ENCODE results near the gene IRAK1. TPM values are rescaled to one million over a fixed set of nuclear protein-coding genes. Genes with fewer than 3 reads are reported as not detected.

The IRAK1 gene
- total RNA-seq, 4 donors from 2014 or later, result 64.1 to 155 (median 107) TPM

- H3K4me3 ChIP-seq, result no peak overlapping the region
- in situ Hi-C loops (cut with MboI; ENCODE audit: low pct_ligation_motif_present in 1 of 4, low pct_unique_long_range_greater_than_20kb in 1 of 4, low sequenced_read_pairs in 3 of 4), result loop anchor here in 2 of 4 donors (25.0 kb wide), 2 partner anchors 205 to 570 kb away; partner anchors contain the start of genes G6PD (in 1 of the 2), IKBKG (in 1 of the 2) and PLXNB3 (in 1 of the 2)
- H3K9me3 ChIP-seq, result no peaks in the 10 kb centered on the region
Observed at GRCh38 chrX:153966841-153967535, 52.7 kb downstream of the IRAK1 start.

GRCh38 chrX:153966283-153966688 is 53.4 kb downstream of the IRAK1 start:
- no peaks in the 10 kb centered on the region for H3K27me3 ChIP-seq
- intact Hi-C loops (cut with DNase I; ENCODE audit: low total_unique reads) (no loop called here), in situ Hi-C loops (cut with MboI; ENCODE audit: low pct_ligation_motif_present in 1 of 4, low pct_unique_long_range_greater_than_20kb in 1 of 4, low sequenced_read_pairs in 3 of 4) (loop anchor here in 2 of 4 donors (25.0 kb wide), 2 partner anchors 204 to 571 kb away; partner anchors contain the start of genes G6PD (in 1 of the 2), IKBKG (in 1 of the 2) and PLXNB3 (in 1 of the 2))
- peaks cover 11 to 42% (median 33%) of the 10 kb centered on the region in 4 donors for H3K4me1 ChIP-seq
- WGBS, 2 donors (ENCODE audit: low coverage in 1 of 2), result 70% methylated on average over 15 of the region's 15 CpGs; no CpG with 5 or more reads in 1 of the 2 donors
- H3K4me3 ChIP-seq, result no peak overlapping the region
- no peak for DNase-seq
- TF ChIP-seq POLR2AphosphoS5 (IDR thresholded peaks at IDR 0.05) (no peak), CTCF (IDR thresholded peaks at IDR 0.05) (no peak)
- peak overlapping the region; percentile 94 to 100 (median 98) for H3K27ac ChIP-seq
- H3K36me3 ChIP-seq, result peaks cover 0 to 7% (median 0%) of the 10 kb centered on the region in 4 donors
- H3K9me3 ChIP-seq, result no peaks in the 10 kb centered on the region

More at GRCh38 chrX:153966841-153967535, 52.7 kb downstream of the IRAK1 start:
- Histone ChIP-seq H3K27me3 (no peaks in the 10 kb centered on the region), H3K36me3 (peaks cover 0 to 2% (median 0%) of the 10 kb centered on the region in 4 donors), H3K4me1 (peaks cover 11 to 42% (median 33%) of the 10 kb centered on the region in 4 donors), H3K27ac (peak overlapping the region; percentile 94 to 100 (median 98))
- 79% methylated on average over 14 of the region's 14 CpGs; no CpG with 5 or more reads in 1 of the 2 donors for WGBS, 2 donors (ENCODE audit: low coverage in 1 of 2)
- intact Hi-C loops (cut with DNase I; ENCODE audit: low total_unique reads), result no loop called here
- TF ChIP-seq EP300 (IDR thresholded peaks at IDR 0.05; ENCODE audit: low read depth), result no peak
- no peak for DNase-seq

- intact Hi-C loops (cut with DNase I; ENCODE audit: low total_unique reads), result no loop called here
- H3K36me3 ChIP-seq, result peaks cover 0 to 7% (median 0%) of the 10 kb centered on the region in 4 donors
- H3K4me1 ChIP-seq, result peaks cover 11 to 42% (median 33%) of the 10 kb centered on the region in 4 donors
- no peak overlapping the region for H3K27ac ChIP-seq
- no peaks in the 10 kb centered on the region for H3K27me3 ChIP-seq
- in situ Hi-C loops (cut with MboI; ENCODE audit: low pct_ligation_motif_present in 1 of 4, low pct_unique_long_range_greater_than_20kb in 1 of 4, low sequenced_read_pairs in 3 of 4), result loop anchor here in 2 of 4 donors (25.0 kb wide), 2 partner anchors 203 to 572 kb away; partner anchors contain the start of genes G6PD (in 1 of the 2), IKBKG (in 1 of the 2) and PLXNB3 (in 1 of the 2)
- 74% methylated on average over 5 of the region's 5 CpGs; no CpG with 5 or more reads in 1 of the 2 donors for WGBS, 2 donors (ENCODE audit: low coverage in 1 of 2)
- no peaks in the 10 kb centered on the region for H3K9me3 ChIP-seq
- TF ChIP-seq POLR2A (IDR thresholded peaks at IDR 0.05), result no peak
- no peak for TF ChIP-seq POLR2AphosphoS5 (IDR thresholded peaks at IDR 0.05)
- no peak for TF ChIP-seq CTCF (IDR thresholded peaks at IDR 0.05)
- TF ChIP-seq EP300 (IDR thresholded peaks at IDR 0.05; ENCODE audit: low read depth), result no peak
- DNase-seq, result no peak
- no peak overlapping the region for H3K4me3 ChIP-seq
Observed at GRCh38 chrX:153965406-153965805, 54.3 kb downstream of the IRAK1 start.

- Histone ChIP-seq H3K4me3 (no peak overlapping the region), H3K36me3 (peaks cover 0 to 7% (median 0%) of the 10 kb centered on the region in 4 donors), H3K9me3 (no peaks in the 10 kb centered on the region), H3K27me3 (no peaks in the 10 kb centered on the region), H3K4me1 (peaks cover 11 to 34% (median 27%) of the 10 kb centered on the region in 4 donors), H3K27ac (no peak overlapping the region)
- TF ChIP-seq POLR2A (IDR thresholded peaks at IDR 0.05) (no peak), POLR2AphosphoS5 (IDR thresholded peaks at IDR 0.05) (no peak), CTCF (IDR thresholded peaks at IDR 0.05) (no peak), EP300 (IDR thresholded peaks at IDR 0.05; ENCODE audit: low read depth) (no peak)
- DNase-seq, result no peak
- 89% methylated on average over 14 of the region's 14 CpGs; no CpG with 5 or more reads in 1 of the 2 donors for WGBS, 2 donors (ENCODE audit: low coverage in 1 of 2)
- in situ Hi-C loops (cut with MboI; ENCODE audit: low pct_ligation_motif_present in 1 of 4, low pct_unique_long_range_greater_than_20kb in 1 of 4, low sequenced_read_pairs in 3 of 4), result loop anchor here in 2 of 4 donors (25.0 kb wide), 2 partner anchors 202 to 573 kb away; partner anchors contain the start of genes G6PD (in 1 of the 2), IKBKG (in 1 of the 2) and PLXNB3 (in 1 of the 2)
- intact Hi-C loops (cut with DNase I; ENCODE audit: low total_unique reads), result no loop called here
Observed at GRCh38 chrX:153964105-153964504, 55.6 kb downstream of the IRAK1 start.
